NK-92 (cell line): ENCODE data around the gene KCNJ1.

ENCODE experiments used
- DNase-seq: peaks from one replicate; lab custom pipeline; 2025; ENCODE audit not compliant: unreplicated experiment; lab: John Stamatoyannopoulos, UW

KCNJ1 gene

DNA sequence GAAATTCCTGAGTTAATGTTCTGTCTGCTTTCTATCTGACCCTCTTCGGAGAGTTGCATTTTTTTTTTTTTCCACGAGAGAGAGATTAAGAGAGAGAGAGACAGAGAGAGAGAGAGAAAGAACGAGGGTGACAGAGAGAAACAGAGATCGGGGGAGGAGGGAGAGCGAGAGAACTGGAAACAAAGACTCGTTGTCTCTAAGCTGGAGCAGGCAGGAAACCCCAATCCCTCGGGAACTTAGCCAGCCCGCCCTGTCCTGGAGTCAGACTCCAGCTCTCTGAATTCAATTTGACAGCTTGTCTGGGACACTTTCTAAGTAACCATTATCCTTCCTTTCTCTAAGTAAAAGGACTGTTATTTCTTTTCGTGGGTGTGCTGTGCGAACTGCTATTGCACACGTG lies 76.9 kb downstream of the KCNJ1 start:
- no peak for DNase-seq

DNA sequence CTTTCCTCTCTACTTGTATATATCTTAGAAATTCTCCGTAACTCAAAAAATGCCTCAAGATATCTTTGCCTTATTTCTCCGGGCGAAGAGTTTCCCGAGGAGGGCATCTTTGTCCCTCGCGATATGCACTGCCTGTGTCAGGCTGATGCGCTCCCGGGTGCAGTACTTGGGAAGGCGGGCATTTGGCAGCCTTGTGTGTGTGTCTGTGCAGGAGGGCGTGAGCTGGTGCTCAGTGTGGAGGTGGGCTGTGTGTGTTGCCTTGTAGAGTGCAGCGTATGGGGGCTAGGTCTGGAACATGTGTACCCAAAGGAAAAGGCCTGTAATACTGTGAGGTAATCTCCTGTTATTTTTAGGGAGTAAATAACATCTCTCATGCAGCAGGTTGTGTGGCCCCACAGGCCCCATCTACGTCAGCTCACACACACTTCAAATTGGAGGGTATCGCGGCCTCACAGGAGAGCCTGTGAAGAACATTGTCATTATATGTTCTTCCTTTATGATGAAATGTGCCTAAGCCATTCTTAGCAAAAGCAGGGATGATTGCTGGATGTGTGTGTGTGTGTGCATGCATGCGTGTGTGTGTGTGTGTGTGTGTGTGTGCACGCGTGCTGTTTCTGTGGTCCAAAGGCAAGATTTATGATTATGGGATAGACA lies 77.5 kb downstream of the KCNJ1 start:
- no peak for DNase-seq
